NB4 (cell line): Measurements from ENCODE around the gene RBFOX1.

Experiments used
- MYC ChIP-seq: IDR thresholded peaks from 2 replicates; pipeline ENCODE4 v1.6.1; 2011; ENCODE audit warnings: low read depth, low read length
- POLR2A ChIP-seq: IDR thresholded peaks from 2 replicates; pipeline ENCODE4 v1.6.1; 2011; ENCODE audit warnings: mild to moderate bottlenecking; ENCODE audit not compliant: insufficient read length; ENCODE audit errors: extremely low read depth
- TF ChIP-seq, protein P1 (sequence below): IDR thresholded peaks from one replicate; pipeline ENCODE4 v1.5.1; 2012; ENCODE audit warnings: low read depth, low read length
- TF ChIP-seq, protein P2 (sequence below): IDR thresholded peaks from 2 replicates; pipeline ENCODE4 v1.6.1; 2011; ENCODE audit warnings: low read depth, low read length

DNA sequence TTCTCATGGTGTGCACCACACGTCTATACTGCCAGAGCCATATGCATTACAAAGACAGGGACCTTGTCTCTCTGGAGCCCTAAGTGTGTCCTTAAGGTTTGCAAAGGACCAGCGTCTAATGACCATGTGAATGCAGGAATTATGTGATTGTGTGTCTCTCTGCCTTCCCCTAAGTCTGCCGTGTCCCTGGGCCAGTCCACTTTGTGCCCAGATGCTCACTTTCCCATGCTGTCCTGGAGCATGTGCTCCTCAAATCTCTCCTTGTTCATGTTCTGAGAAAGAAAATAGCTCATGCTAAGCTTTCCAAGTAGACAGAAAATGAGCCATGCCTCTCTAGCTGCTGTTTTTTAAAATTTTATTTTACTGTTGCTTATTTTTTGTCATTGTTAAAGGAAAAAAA is 125.5 kb downstream of the RBFOX1 start:
- TF ChIP-seq, protein P1, sequence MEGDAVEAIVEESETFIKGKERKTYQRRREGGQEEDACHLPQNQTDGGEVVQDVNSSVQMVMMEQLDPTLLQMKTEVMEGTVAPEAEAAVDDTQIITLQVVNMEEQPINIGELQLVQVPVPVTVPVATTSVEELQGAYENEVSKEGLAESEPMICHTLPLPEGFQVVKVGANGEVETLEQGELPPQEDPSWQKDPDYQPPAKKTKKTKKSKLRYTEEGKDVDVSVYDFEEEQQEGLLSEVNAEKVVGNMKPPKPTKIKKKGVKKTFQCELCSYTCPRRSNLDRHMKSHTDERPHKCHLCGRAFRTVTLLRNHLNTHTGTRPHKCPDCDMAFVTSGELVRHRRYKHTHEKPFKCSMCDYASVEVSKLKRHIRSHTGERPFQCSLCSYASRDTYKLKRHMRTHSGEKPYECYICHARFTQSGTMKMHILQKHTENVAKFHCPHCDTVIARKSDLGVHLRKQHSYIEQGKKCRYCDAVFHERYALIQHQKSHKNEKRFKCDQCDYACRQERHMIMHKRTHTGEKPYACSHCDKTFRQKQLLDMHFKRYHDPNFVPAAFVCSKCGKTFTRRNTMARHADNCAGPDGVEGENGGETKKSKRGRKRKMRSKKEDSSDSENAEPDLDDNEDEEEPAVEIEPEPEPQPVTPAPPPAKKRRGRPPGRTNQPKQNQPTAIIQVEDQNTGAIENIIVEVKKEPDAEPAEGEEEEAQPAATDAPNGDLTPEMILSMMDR: no peak
- TF ChIP-seq POLR2A (no peak), MYC (no peak)
- TF ChIP-seq, protein P2, sequence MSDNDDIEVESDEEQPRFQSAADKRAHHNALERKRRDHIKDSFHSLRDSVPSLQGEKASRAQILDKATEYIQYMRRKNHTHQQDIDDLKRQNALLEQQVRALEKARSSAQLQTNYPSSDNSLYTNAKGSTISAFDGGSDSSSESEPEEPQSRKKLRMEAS: no peak
